CD4-positive, alpha-beta T cell treated with Interleukin-21 for 1 hour (primary cell): ENCODE results near the gene ERO1B.
"Not testable (repeated sequence)": the region's sequence is repeated elsewhere in the genome, so short reads cannot be mapped to it uniquely, and the experiment has no call there.

Source experiments
- DNase-seq: peaks from one replicate; pipeline ENCODE4 v3.0.0-alpha.2; 2020

ERO1B gene, protein sequence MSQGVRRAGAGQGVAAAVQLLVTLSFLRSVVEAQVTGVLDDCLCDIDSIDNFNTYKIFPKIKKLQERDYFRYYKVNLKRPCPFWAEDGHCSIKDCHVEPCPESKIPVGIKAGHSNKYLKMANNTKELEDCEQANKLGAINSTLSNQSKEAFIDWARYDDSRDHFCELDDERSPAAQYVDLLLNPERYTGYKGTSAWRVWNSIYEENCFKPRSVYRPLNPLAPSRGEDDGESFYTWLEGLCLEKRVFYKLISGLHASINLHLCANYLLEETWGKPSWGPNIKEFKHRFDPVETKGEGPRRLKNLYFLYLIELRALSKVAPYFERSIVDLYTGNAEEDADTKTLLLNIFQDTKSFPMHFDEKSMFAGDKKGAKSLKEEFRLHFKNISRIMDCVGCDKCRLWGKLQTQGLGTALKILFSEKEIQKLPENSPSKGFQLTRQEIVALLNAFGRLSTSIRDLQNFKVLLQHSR

DNA sequence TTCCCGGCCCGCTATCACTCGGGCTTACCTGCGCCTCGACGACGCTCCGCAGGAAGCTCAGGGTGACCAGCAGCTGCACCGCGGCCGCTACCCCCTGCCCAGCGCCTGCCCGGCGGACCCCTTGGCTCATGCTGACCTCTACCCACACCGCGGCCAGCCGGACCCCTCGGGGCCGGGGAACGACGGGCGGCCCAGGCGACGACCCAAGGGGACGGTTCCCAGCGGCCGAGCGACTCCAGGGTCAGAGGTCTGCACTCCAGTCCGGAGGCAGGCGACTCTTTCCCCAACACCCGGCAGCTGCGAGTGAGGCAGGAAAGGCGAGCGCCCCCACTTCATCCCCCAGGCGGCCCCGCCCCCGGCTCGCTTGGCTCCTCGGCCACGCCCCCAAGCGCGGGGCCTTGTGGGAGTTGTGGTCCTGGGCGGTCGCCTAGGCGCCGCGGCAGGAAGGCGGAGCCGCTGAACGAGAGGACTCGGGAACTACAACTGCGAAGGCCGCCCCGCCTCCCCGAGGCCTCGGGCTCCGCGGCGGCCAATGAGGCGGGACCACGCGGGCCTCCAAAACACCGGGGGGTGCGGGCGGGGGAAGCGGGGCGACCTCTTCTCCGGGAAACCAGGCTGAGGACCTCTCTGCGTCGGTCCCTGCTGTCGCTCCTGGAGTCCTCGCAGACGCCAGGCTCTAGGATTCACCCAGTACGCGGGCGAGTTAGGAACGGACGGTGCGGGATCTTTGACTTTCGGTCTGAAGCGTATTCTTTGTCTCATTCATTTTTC, at the start of gene ERO1B:
ERO1B (minus strand) TSS at position 305 of the 771 bp plus-strand sequence; CDS start at position 130, 175 bp downstream.
- peak; percentile 97 for DNase-seq

DNA sequence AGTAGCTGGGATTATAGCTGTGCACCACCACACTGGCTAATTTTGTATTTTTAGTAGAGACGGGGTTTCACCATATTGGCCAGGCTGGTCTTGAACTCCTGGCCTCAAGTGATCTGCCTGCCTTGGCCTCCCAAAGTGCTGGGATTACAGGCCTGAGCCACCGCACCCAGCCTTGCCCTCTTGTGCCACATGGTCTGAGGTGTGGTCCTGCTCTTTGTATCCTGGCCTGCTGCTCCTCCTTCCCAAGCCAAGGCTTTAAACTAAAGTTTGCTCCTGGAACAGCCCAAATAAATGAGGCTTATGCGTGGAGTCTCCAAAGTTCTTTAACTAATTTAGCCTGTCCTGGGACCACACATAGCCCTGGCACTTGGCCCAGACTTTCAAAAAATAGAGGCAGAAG, 49.7 kb upstream of the ERO1B start:
- not testable (repeated sequence) for DNase-seq

DNA sequence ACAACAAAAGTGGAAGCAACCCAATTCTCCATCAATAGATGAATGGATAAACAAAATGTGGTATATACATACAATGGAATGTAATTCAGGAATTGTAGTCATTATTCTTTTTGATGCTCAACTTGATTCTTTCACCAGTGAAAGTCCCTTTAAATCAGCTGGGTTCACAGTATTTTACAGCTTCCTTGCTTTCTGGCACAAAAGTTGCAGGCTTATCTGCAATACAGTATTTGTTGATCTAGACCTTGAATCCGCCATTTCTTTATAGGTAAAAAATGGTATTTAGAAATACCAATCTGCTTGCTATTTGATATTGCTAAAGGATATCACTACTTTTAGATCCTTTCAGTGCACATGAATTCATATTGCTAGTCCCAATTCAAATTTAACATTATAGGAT, 44.7 kb upstream of the ERO1B start:
- DNase-seq: no peak

DNA sequence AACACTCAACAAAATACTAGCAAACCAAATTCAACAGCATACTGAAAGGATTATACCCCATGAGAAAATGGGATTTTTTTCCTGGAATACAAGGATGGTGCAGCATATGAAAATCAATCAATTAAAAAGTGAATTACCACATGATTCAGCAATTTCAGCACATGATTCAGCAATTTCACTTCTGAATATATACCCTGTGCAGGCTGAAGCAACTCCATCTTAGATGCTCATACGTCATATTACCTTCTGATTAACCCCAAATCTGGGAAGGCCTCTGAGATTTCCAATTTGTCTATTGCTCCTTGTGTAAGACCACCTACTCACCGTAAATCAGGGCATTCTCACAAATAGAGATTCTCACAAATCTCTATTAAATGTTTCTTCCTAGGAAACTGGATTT, 43.8 kb upstream of the ERO1B start:
- DNase-seq: no peak

DNA sequence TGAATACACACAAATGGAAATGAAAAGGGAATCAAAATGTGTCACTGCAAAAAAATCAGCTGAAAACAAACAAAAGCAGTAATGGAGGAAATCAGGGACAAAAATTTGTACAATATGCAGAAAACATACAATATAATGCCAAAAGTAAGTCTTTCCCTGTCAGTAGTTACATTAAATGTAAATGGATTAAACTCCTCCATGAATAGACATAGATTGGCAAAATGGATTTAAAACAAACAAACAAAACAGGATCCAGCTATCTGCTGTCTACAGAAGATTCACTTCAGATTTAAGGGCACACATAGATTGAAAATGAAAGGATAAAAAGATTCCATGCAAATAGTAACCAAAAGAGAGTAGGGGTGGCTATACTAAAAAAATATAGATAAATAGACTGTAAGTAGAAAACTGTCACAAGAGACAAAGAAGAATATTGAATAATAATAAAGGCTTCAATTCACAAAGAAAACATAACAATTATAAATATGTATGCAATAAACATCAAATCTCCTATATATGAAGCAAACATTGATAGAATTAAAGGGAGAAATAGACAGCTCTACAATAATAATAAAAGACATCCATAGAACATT, 42.2 kb upstream of the ERO1B start:
- DNase-seq: no peak

DNA sequence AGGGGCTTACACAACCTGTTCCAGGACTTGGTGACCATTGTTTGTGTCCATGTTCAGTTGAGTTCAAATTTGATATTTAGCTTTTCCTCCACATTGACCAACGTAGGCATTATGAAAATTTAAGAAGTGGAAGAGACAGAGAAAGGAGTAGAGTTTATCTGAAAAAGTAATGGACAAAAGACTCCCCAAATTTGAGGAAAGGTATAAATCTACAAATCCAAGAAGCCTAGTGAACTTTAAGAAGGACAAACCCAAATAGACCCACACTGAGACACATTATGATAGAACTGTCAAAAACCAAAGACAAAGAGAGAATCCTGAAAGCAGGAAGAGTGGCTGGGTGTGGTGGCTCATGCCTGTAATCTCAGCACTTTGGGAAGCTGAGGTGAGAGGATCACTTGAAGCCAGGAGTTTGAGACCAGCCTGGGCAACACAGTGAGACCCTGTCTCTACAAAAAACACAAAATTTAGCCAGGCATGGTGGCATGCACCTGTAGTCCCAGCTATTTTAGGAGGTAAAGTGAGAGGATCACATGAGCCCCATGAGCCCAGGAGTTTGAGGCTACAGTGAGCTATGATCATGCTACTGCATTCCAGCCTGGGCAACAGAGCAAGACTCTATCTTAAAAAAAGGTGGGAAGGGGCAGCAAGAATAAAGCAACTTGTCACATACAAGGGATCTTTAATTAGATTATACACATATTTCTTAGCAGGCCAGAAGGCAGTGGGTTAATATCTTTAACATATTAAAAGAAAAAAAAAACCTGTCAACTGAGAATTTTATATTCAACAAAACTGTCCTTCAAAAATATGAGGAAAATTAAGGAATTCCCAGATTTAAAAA, 41.0 kb upstream of the ERO1B start:
- no peak for DNase-seq

DNA sequence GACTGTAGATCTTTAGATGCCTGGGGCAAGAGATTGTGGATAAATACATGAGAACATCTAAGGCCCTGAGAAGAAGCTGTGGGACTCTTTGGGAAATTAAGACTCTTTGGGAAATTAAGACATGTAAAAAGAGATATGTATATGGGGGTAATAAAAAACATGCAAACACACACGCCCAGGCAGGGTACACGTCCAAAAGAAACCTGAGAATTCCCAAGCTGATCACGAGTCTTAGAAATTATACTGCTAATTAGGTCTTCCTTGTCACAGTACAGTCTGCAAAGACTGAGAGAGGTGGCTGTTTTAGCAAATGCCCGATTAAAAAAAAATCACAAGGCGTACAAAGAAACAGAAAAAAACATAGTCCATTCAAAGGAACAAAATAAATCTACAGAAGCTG, 39.3 kb upstream of the ERO1B start:
- DNase-seq: no peak

DNA sequence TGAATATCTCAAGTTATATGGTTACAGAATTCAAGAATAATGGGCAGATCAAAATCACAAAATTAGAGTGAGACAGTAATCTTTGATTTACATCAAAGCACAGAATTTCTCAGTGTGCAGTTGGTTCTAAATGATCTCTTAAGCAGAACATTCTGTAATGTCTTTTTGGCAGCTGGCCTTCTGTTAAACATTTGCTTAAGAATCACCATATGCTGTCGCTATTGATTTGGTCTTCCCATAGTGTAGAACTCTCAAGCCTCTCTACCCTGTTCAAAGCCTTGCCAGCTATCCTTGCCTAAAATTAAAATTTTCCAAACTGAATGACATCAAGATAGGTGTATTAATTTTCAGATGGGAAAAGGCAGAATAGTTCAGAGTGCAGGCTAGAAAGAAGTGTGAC, 38.9 kb upstream of the ERO1B start:
- no peak for DNase-seq

DNA sequence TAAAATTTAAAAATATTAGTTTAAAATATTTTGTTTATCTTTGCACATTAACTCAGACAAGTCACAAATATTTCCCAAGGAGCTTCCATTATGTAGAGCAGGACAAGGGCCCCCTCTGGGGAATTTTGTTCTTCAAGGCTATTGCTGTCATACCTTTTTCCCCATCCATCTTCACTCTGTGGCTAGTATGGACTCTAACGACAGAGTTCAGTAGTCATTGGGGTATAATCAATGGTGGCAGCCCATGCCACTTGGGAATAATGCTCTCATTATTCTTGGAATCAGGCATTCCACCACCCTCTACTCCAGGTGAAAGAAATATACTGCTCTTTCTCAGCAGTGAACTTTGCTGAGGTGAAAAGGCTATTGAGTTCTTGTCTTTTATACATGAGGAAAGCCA, 38.5 kb upstream of the ERO1B start:
- DNase-seq: no peak

DNA sequence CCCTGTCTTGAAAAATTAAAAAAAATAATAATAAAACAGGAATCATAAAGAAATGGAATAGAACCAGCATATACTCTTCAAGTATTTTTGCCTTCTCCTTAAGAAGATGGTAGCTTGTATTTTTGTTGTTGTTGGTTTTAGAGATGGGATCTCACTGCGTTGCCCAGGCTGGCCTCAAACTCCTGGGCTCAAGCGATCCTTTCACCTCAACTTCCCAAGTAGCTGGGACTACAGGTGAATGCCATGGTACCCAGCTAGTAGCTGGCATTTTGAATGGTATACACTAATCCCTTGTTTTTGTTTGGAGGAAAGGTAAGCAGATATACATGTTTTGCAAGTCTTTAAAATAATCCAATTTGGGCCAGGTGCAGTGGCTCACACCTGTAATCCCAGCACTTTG, 34.7 kb upstream of the ERO1B start:
- no peak for DNase-seq

DNA sequence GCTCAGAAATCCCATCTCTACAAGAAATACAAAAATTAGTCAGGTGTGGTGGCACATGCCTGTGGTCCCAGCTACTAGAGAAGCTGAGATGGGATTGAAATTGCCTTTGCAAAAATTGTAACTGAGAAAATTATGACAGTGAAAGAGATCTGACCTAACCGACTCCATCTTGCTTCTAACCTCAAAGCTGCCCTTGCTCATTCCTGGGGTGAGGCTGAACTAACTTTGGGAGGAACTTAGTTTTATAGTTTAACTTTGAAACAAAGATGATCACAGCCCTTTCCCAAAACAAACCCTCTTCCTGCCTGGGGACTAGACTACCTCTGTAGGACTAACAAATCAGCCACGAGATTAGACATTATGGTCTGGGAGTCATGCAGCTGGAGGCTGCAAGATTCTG, 33.8 kb upstream of the ERO1B start:
- DNase-seq: no peak

DNA sequence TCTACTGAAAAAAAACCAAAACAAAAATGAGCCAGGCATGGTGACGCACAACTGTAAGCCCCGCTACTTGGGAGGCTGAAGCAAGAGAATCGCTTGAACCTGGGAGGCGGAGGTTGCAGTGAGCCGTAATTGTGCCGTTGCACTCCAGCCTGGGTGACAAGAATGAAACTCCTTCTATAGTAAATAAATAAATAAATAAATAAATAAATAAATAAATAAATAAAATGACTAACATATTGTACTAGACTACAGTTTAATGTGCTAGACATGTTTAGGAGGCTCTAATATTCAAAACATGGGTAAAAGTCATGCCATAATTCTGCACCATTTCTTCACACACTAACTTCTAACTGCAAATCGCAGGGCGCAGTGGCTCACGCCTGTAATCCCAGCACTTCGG, 33.3 kb upstream of the ERO1B start:
- DNase-seq: no peak

DNA sequence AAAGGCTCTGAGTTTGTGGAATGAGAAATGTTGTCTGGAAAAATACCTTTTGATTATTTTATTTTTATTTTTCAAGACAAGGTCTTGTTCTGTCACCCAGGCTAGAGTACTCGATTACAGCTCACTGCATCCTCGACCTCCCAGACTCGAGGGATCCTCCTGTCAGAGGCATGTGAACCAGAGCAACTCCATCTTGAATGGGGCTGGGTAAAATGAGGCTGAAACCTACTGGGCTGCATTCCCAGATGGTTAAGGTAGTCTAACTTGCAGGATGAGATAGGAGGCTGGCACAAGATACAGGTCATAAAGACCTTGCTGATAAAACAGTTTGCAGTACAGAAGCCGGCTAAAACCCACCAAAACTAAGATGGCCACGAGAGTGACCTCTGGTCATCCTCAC, 32.3 kb upstream of the ERO1B start:
- DNase-seq: not testable (repeated sequence)

DNA sequence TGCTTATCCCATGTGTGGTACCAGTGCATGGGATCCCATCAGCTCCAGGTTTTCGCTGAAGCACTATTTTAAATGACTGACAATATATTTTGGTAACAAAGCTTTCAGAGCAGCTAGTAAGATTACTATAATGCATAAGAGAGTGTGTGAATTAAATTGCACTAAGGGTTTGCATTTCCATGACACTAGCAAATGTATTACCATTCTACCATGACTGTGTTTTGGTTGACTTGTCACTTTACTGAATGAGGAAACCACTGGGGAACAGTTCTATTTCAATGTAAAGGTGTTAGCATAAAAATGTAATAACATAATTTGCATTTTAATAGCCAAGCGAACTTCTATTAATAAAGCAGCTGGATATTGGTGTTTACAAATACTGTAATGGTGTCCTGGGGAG, 31.7 kb upstream of the ERO1B start:
- DNase-seq: no peak

DNA sequence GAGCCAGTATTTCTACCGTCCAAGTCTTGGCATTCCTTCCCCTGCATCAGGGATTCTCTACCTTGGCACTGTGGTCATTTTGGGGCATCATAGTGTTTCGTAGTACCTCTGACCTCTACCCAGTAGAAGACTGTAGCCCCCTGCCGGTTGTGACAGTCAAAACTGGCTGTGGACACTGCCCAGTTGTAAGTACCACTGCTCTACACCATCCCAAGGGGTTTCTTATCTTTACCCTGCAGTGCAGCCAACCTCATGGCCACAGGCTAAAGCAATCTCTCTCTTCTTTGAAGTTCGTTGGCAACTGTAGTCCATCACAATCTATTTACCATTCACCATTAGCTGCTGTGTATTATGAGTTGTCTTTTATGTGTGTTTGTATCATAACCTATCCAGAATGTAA, 29.3 kb upstream of the ERO1B start:
- DNase-seq: no peak

DNA sequence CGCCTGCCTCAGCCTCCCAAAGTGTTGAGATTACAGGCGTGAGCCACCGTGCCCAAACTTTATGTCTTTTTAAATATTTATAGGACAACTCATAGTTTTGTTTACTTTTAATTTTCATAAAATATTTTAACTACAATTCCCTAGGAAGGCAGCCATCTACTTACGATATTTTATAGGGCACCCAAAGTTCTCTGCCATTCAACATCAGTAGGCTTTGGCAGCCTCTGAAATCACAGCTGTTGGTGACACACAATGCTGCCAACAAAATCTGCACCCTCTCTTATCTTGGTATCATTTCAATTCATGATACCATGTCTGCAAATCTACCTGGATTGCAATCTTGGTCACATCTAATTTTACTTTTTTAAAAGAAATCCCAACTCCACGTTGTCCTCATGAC, 27.1 kb upstream of the ERO1B start:
- DNase-seq: no peak

DNA sequence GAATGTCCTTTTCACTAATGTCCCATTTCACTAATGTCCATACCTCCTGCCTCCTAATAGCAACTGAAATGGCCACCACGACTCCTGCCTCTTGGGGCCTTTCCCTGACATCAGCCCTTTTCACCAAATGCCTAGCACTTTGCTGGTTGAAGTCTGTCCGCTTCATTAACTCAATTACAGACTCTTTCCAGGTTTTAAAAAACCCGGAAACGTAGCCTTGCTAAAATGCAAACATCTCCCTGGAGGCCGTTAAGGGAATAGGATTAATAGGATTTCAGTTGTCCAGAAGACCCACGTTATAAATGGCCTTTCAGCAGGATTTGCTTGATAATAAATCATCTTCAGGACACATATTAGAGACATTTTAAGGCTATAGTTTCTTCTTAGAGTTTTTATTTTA, 25.7 kb upstream of the ERO1B start:
- DNase-seq: no peak

DNA sequence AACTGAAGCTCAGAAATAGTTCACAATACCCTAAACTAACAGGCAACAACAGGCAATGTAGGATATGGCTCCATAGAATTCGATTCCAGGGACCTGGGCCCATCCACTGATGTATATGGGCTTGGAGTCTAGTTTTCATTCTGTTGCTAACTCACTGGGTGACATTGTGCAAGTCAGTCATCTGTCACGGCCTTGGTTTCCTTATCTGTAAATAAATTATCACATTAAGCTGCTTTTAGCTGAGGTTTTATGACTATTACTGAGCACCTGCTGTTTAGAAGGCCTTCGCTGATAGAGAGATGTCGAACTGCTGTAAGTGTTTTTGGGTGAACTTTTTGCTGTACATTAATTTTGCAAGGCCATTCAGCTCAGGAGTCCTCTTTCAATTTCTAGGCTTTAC, 22.9 kb upstream of the ERO1B start:
- DNase-seq: no peak

DNA sequence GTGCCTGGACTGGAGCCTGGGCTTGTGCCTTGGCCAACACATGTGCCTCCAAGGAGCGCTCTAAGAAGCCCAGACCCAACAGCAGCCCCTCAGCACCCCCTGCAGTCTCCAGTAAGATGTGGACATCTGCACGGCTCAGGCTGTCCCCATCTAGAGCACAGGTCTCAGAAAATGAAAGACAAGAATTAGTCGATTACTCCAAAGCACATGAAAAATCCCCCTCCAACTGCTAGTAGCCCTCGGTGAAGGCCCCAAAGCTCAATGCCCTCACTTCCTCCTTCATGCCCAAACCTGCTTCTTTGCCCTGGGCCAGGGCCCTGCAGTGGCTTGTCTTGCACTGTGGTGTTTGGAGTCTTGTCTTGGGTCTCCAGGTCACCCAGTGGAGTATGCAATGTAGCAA, 21.9 kb upstream of the ERO1B start:
- no peak for DNase-seq

DNA sequence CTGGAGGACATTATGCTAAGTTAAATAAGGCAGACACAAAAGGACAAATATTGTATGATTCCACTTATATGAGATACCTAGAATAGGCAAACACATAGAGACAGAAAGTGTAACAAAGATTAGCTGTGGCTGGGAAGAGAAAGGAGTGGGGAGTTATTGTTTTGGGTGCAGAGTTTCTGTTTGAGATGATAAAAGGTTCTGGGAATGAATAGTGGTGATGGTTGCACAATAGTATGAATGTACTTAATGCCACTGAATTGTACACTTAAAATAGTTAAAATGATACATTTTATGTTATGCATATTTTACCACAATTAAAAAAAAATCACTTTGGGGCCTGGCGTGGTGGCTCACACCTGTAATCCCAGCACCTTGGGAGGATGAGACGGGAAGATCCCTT, 21.2 kb upstream of the ERO1B start:
- DNase-seq: no peak

DNA sequence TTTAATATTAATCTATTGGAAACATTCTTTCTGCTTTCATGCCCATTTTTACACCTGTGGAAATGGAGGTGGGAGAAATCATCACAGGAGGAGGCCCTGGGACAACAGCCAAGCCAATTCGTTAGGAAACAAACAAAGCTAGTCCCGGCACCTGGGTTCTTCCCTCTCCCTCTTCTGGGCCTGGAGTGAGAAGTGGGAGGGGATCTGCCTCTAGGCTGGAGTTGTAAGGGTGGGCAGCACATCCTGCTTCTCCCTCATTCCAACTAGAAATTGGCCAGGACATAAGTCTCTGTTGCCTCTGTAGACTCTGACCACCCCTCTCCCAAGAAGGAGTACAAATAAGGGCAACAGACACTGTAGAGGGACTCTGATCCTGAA, 20.2 kb upstream of the ERO1B start:
- DNase-seq: no peak

DNA sequence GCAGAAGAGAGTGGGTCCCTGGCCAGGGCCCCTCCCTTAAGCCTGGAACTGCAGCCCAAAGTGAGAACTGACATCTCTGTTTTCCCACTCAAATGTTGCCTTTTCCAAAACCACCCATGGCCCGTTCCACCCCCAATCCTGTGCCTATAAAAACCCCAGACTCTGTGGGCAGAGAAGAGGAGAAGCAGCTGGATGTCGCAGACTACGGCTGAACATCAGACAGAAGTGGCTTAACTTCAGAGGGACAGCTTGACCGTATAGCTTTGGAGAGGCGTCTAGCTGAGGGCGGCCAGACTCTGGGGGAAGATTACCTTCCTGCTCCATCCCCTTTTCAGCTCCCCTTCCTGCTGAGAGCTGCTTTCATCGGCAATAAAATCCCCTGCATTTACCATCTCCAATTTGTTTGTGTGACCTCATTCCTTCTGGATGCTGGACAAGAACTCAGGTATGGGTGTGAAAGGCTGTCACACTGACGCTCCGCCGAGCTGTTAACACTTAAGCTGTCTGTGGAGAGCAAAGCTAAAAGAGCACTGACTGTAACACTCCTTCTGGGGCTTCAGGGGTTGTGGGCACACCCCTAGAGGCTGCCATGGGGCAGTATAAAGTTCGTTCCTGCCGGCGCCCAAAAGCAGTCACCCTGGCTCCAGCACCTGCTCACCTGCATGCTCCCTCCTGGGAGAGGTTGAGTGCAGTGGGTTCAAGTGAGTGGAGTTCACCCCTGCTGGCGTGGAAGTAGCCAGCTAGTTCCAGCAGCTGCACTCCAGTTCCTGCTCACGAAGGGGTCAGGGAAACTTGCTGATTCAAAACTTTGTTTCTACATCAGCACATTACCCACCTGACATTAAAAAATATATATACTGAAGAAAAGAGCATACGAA, 19.6 kb upstream of the ERO1B start:
- DNase-seq: no peak
